DOHH2 (cell line): Measurements from ENCODE around the gene B4GALNT3.

Experiments
- H3F3A ChIP-seq: fragments of 200-600 bp; sonication (generic), shearing (Covaris generic); 2 replicates; pipeline ENCODE4 v1.6.0; 2016; ENCODE audit warnings: antibody characterized with exemption, mild to moderate bottlenecking; ENCODE audit not compliant: control insufficient read depth, insufficient read depth
- H3K27ac ChIP-seq: fragments of 200-600 bp; sonication (generic); 2 replicates; pipeline ENCODE4 v1.5.1; 2014; ENCODE audit warnings: low read depth, mild to moderate bottlenecking, low read length, moderate library complexity
- H3K27me3 ChIP-seq: fragments of 200-600 bp; sonication (generic); 2 replicates; pipeline ENCODE4 v1.6.1; 2014; ENCODE audit warnings: mild to moderate bottlenecking, low read length, mixed read lengths; ENCODE audit not compliant: control insufficient read depth
- H3K36me3 ChIP-seq: fragments of 200-600 bp; sonication (generic); 2 replicates; pipeline ENCODE4 v1.6.1; 2014; ENCODE audit warnings: mild to moderate bottlenecking, low read length, moderate library complexity, mixed read lengths; ENCODE audit not compliant: control insufficient read depth
- H3K4me1 ChIP-seq: fragments of 200-600 bp; sonication (generic); 2 replicates; pipeline ENCODE4 v1.6.1; 2014; ENCODE audit warnings: mild to moderate bottlenecking, low read length, mixed read lengths; ENCODE audit not compliant: control insufficient read depth
- H3K4me2 ChIP-seq: fragments of 200-600 bp; sonication (generic); 2 replicates; pipeline ENCODE4 v1.6.0; 2014; ENCODE audit warnings: mild to moderate bottlenecking, low read length, moderate library complexity
- H3K4me3 ChIP-seq: fragments of 200-600 bp; sonication (generic); 2 replicates; pipeline ENCODE4 v1.5.1; 2014; ENCODE audit warnings: mild to moderate bottlenecking, low read length, mixed read lengths
- H3K79me2 ChIP-seq: fragments of 200-600 bp; sonication (generic); 2 replicates; pipeline ENCODE4 v1.6.1; 2014; ENCODE audit warnings: mild to moderate bottlenecking, low read length, mixed read lengths; ENCODE audit not compliant: control insufficient read depth
- H3K9me2 ChIP-seq: fragments of 200-600 bp; sonication (generic); replicated peaks from 2 replicates; pipeline ENCODE4 v1.6.1; 2014; ENCODE audit warnings: mild to moderate bottlenecking, low read length, mixed read lengths; ENCODE audit not compliant: control insufficient read depth
- H3K9me3 ChIP-seq: fragments of 200-600 bp; sonication (generic); 2 replicates; pipeline ENCODE4 v1.6.1; 2014; ENCODE audit warnings: antibody characterized with exemption, low read length, mixed read lengths; ENCODE audit not compliant: control insufficient read depth, insufficient read depth
- H4K20me1 ChIP-seq: fragments of 200-600 bp; sonication (generic); 2 replicates; pipeline ENCODE4 v1.6.0; 2014; ENCODE audit warnings: low read depth, mild to moderate bottlenecking, antibody characterized with exemption, low read length, moderate library complexity; ENCODE audit not compliant: control insufficient read depth, insufficient read depth
- CTCF ChIP-seq: fragments of 200-600 bp; sonication (generic); IDR thresholded peaks from one replicate; pipeline ENCODE4 v1.5.1; 2014; ENCODE audit warnings: antibody characterized with exemption, mild to moderate bottlenecking, low read depth, low read length; ENCODE audit not compliant: poor library complexity, severe bottlenecking
- EZH2phosphoT487 ChIP-seq: fragments of 200-600 bp; sonication (generic); IDR thresholded peaks from 2 replicates; pipeline ENCODE4 v1.6.1; 2017; ENCODE audit warnings: borderline replicate concordance, mild to moderate bottlenecking, antibody characterized with exemption, low read length, moderate library complexity, mixed read lengths

Gene B4GALNT3

GRCh38 chr12:573232-573631 is 113.5 kb downstream of the B4GALNT3 start:
- H3K4me2 ChIP-seq = no peak overlapping the region

GRCh38 chr12:574475-575128 is 114.9 kb downstream of the B4GALNT3 start:
- Histone ChIP-seq H3K36me3 (no peaks in the 10 kb centered on the region), H3K27ac (no peak overlapping the region), H4K20me1 (no peaks in the 10 kb centered on the region), H3K4me1 (peaks cover 20% of the 10 kb centered on the region), H3F3A (no peaks in the 10 kb centered on the region), H3K79me2 (no peaks in the 10 kb centered on the region), H3K4me2 (no peak overlapping the region), H3K27me3 (no peaks in the 10 kb centered on the region), H3K9me2 (no peaks in the 10 kb centered on the region), H3K4me3 (no peak overlapping the region), H3K9me3 (no peaks in the 10 kb centered on the region)
- TF ChIP-seq EZH2phosphoT487 = no peak
- TF ChIP-seq CTCF = no peak

More at GRCh38 chr12:573232-573631, 113.5 kb downstream of the B4GALNT3 start:
- Histone ChIP-seq H4K20me1 (no peaks in the 10 kb centered on the region), H3K4me3 (no peak overlapping the region), H3K9me2 (no peaks in the 10 kb centered on the region), H3K27me3 (no peaks in the 10 kb centered on the region), H3K9me3 (no peaks in the 10 kb centered on the region), H3K79me2 (no peaks in the 10 kb centered on the region), H3K4me1 (peaks cover 23% of the 10 kb centered on the region), H3K36me3 (no peaks in the 10 kb centered on the region), H3F3A (no peaks in the 10 kb centered on the region), H3K27ac (no peak overlapping the region)
- no peak for TF ChIP-seq CTCF
- no peak for TF ChIP-seq EZH2phosphoT487

- H3K27me3 ChIP-seq = no peaks in the 10 kb centered on the region
- no peaks in the 10 kb centered on the region for H3F3A ChIP-seq
- no peaks in the 10 kb centered on the region for H3K36me3 ChIP-seq
- no peak overlapping the region for H3K4me2 ChIP-seq
- H3K4me3 ChIP-seq = no peak overlapping the region
- H4K20me1 ChIP-seq = no peaks in the 10 kb centered on the region
- H3K4me1 ChIP-seq = peaks cover 17% of the 10 kb centered on the region
- H3K9me2 ChIP-seq = no peaks in the 10 kb centered on the region
- no peaks in the 10 kb centered on the region for H3K79me2 ChIP-seq
- no peaks in the 10 kb centered on the region for H3K9me3 ChIP-seq
- H3K27ac ChIP-seq = no peak overlapping the region
- TF ChIP-seq EZH2phosphoT487 (no peak), CTCF (no peak)
Observed at GRCh38 chr12:575129-575502, 115.4 kb downstream of the B4GALNT3 start.
